GM21423 (cell line): ENCODE results near the gene RBPJL.

Experiments
- ATAC-seq: cut with Tn5 transposase; IDR thresholded peaks from one replicate; pipeline ENCODE4 v1.9.1; 2021; ENCODE audit warnings: mild to moderate bottlenecking, moderate library complexity; ENCODE audit not compliant: unreplicated experiment

The RBPJL gene

GRCh38 chr20:45306431-45306982 lies at the start of gene RBPJL:
RBPJL (plus strand) TSS chr20:45306840; CDS start chr20:45306923, 83 bp downstream.
- ATAC-seq: no peak

- no peak for ATAC-seq
These were observed 49.5 kb upstream of the RBPJL start for GRCh38 chr20:45257161-45257560.

GRCh38 chr20:45257711-45258110 lies 48.9 kb upstream of the RBPJL start:
- ATAC-seq: no peak

- no peak for ATAC-seq
These were observed 48.4 kb upstream of the RBPJL start for GRCh38 chr20:45258259-45258658.

GRCh38 chr20:45258664-45259063 lies 48.0 kb upstream of the RBPJL start:
- no peak for ATAC-seq

- no peak for ATAC-seq
These were observed 42.9 kb upstream of the RBPJL start for GRCh38 chr20:45263556-45264266.

GRCh38 chr20:45266977-45267376 lies 39.7 kb upstream of the RBPJL start:
- ATAC-seq: no peak

- ATAC-seq: no peak
These were observed 38.1 kb upstream of the RBPJL start for GRCh38 chr20:45268531-45268930.

- no peak for ATAC-seq
These were observed 37.6 kb upstream of the RBPJL start for GRCh38 chr20:45269056-45269455.

GRCh38 chr20:45269754-45270270 lies 36.8 kb upstream of the RBPJL start:
- ATAC-seq: no peak

GRCh38 chr20:45275338-45275737 lies 31.3 kb upstream of the RBPJL start:
- no peak for ATAC-seq

GRCh38 chr20:45279992-45280391 lies 26.6 kb upstream of the RBPJL start:
- no peak for ATAC-seq

GRCh38 chr20:45282700-45283550 lies 23.7 kb upstream of the RBPJL start:
- no peak for ATAC-seq

GRCh38 chr20:45283551-45284057 lies 23.0 kb upstream of the RBPJL start:
- ATAC-seq: no peak

GRCh38 chr20:45288376-45288775 lies 18.3 kb upstream of the RBPJL start:
- ATAC-seq: no peak

- no peak for ATAC-seq
These were observed 17.8 kb upstream of the RBPJL start for GRCh38 chr20:45288860-45289259.

- no peak for ATAC-seq
These were observed 16.5 kb upstream of the RBPJL start for GRCh38 chr20:45289942-45290676.

- ATAC-seq: no peak
These were observed 15.8 kb upstream of the RBPJL start for GRCh38 chr20:45290677-45291355.

- no peak for ATAC-seq
These were observed 15.1 kb upstream of the RBPJL start for GRCh38 chr20:45291526-45291925.

GRCh38 chr20:45292343-45292742 lies 14.3 kb upstream of the RBPJL start:
- no peak for ATAC-seq
